Keratinocyte (primary cell): ENCODE measurements around the gene ETV5.

ENCODE experiments used
- CTCF ChIP-seq, 3 experiments: IDR thresholded peaks in 1 of 3; conservative IDR thresholded peaks in 1 of 3; optimal IDR thresholded peaks in 1 of 3; 2 replicates in 2 of 3; 3 replicates in 1 of 3; pipeline versions ENCODE3 to v1.5.1; 2011; ENCODE audit warnings: low read length in 3 of 3, mild to moderate bottlenecking in 3 of 3, moderate library complexity in 2 of 3, control low read depth in 1 of 3, inconsistent platforms in 1 of 3; ENCODE audit not compliant: insufficient read depth in 2 of 3; ENCODE audit errors: extremely low read depth in 1 of 3
- EZH2 ChIP-seq: IDR thresholded peaks from one replicate; pipeline ENCODE4 v1.6.1; 2012; ENCODE audit warnings: inconsistent platforms, mild to moderate bottlenecking, low read length, moderate library complexity

DNA sequence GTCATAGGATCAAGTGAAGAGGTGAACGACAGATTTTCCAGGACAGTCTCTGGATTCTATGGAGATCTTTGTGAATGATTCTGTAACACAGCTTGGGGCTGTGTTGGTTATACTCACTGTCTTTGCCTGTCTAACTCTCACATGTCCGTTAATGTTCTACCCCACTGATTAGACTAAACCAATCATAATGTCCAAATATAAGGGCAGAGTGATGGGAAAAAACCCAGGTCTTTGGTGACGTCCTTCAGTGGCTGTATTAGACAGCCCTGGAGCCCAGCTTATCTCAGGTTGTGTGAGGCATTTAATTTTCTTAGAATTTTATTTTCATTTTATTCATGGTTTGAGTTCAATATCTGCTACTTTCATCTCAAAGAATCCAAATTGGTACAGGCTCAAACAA, 111.8 kb downstream of the ETV5 start:
- no peak for TF ChIP-seq CTCF (optimal IDR thresholded peaks at IDR 0.05 in 1 of 3, IDR thresholded peaks at IDR 0.05 in 1 of 3, conservative IDR thresholded peaks at IDR 0.05 in 1 of 3; ENCODE audit: extremely low read depth in 1 of 3, insufficient read depth in 2 of 3, low read length in 3 of 3)
- no peak for TF ChIP-seq EZH2
